Measurements from ENCODE around the gene SGSM2.

Gene SGSM2

DNA sequence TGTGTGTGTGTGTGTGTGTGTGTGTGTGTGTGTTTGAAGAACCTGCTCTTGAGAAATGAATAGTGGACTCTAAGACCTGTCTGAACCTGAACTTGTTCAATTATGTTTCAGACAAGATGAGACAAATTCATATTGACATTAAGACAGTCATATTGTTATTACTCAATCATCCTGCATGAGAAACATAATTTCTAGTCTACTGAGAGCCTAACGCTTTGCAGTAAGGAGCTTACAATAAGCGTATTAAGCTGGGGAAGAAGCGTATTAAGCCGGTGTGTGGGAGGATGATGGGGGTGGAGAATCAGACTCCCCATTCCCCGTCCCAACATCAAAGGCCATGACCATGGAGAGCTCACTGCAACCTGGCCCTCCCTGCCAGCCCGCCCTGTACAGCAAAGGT lies 86.0 kb downstream of the SGSM2 start:
- DNase-seq (ENCODE audit: low read depth in 2 of 2) = no peak

DNA sequence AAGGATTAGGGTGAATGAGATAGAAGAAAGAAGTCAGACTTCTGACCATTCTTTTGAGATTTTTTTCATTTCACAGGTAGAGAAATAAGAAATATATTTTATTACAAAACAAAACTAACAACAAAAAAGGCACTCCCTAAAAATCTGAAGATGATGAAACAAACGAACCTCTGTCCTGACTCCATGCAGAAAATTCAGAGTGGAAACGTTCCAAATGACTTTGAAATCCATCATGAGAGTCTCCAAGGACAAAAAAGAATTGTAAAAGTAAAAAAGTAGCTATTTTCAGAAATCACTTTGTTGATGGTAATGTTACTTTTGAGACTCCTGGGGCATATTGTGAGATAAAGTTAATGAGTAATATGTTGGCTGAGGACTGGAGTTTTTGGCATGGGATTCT lies 89.9 kb downstream of the SGSM2 start:
- DNase-seq (ENCODE audit: low read depth in 2 of 2) = no peak

DNA sequence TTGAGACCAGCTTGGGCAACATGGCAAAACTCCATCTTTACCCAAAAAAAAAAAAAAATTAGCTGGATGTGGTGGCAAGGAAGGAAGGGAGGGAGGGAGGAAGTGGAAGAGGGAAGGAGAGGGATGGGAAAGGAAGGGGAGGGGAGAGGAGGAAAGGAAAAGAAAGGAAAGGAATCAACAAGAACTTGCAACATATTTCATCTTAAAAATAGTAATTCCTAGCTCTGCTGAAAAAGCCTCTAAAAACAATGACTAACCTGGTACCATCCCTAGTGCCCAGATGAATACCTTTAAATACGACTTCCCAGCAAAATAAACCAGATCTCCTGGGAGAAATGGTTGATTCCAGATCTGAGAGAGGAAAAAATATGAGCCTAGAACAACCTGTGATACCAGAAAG lies 90.6 kb downstream of the SGSM2 start:
- DNase-seq (ENCODE audit: low read depth in 2 of 2) = no peak

Data from stimulated activated CD8-positive, alpha-beta memory T cell treated with anti-CD3 and anti-CD28 coated beads, Interleukin-7, amount 100 ng/mL, for 1 hour (primary cell).